Measurements from ENCODE around the gene KDM2B.

Gene KDM2B

GRCh38 chr12:121543786-121544185, 37.0 kb downstream of the KDM2B start:
- no peaks in the 10 kb centered on the region for H3K79me2 ChIP-seq (ENCODE audit: insufficient read depth, low read length)
- H3K27ac ChIP-seq (ENCODE audit: low read depth, low read length, poor library complexity, severe bottlenecking): no peak overlapping the region
- no peak overlapping the region for H3K4me3 ChIP-seq (ENCODE audit: low read depth, low read length, poor library complexity, severe bottlenecking)
- TF ChIP-seq CTCF (IDR thresholded peaks at IDR 0.05; ENCODE audit: low read length) (no peak), EZH2 (IDR thresholded peaks at IDR 0.05; ENCODE audit: borderline replicate concordance, low read length) (no peak)
- H2AFZ ChIP-seq (ENCODE audit: low read length): no peak overlapping the region
- H3K27me3 ChIP-seq (ENCODE audit: insufficient read depth, low read length): no peaks in the 10 kb centered on the region
- no peaks in the 10 kb centered on the region for H3K9me3 ChIP-seq (ENCODE audit: low read length)
- no peak overlapping the region for H3K4me2 ChIP-seq (ENCODE audit: low read length)
- H3F3A ChIP-seq (ENCODE audit: insufficient read depth, low read length): no peaks in the 10 kb centered on the region; the same call in 1 of the 2 replicates
- no peaks in the 10 kb centered on the region for H3K36me3 ChIP-seq (ENCODE audit: insufficient read depth, low read length)
- no peaks in the 10 kb centered on the region for H4K20me1 ChIP-seq (ENCODE audit: insufficient read depth, low read length)
- no peaks in the 10 kb centered on the region for H3K4me1 ChIP-seq (ENCODE audit: insufficient read depth, low read length, severe bottlenecking)
- no peak overlapping the region for H3K9ac ChIP-seq (ENCODE audit: low read length)
- no peaks in the 10 kb centered on the region for H3K9me2 ChIP-seq (ENCODE audit: low read depth, low read length)

- Histone ChIP-seq H3F3A (ENCODE audit: insufficient read depth, low read length) (no peaks in the 10 kb centered on the region; the same call in 1 of the 2 replicates), H3K27me3 (ENCODE audit: insufficient read depth, low read length) (no peaks in the 10 kb centered on the region), H3K79me2 (ENCODE audit: insufficient read depth, low read length) (no peaks in the 10 kb centered on the region), H3K9me3 (ENCODE audit: low read length) (no peaks in the 10 kb centered on the region), H3K36me3 (ENCODE audit: insufficient read depth, low read length) (no peaks in the 10 kb centered on the region), H3K4me2 (ENCODE audit: low read length) (no peak overlapping the region), H3K9ac (ENCODE audit: low read length) (no peak overlapping the region), H3K9me2 (ENCODE audit: low read depth, low read length) (no peaks in the 10 kb centered on the region), H3K4me3 (ENCODE audit: low read depth, low read length, poor library complexity, severe bottlenecking) (no peak overlapping the region), H3K27ac (ENCODE audit: low read depth, low read length, poor library complexity, severe bottlenecking) (no peak overlapping the region), H2AFZ (ENCODE audit: low read length) (no peak overlapping the region), H4K20me1 (ENCODE audit: insufficient read depth, low read length) (no peaks in the 10 kb centered on the region), H3K4me1 (ENCODE audit: insufficient read depth, low read length, severe bottlenecking) (peaks cover 30% of the 10 kb centered on the region)
- TF ChIP-seq CTCF (IDR thresholded peaks at IDR 0.05; ENCODE audit: low read length) (no peak), EZH2 (IDR thresholded peaks at IDR 0.05; ENCODE audit: borderline replicate concordance, low read length) (no peak)
Observed at GRCh38 chr12:121539908-121540307, 40.9 kb downstream of the KDM2B start.

GRCh38 chr12:121538699-121539061, 42.1 kb downstream of the KDM2B start:
- H4K20me1 ChIP-seq (ENCODE audit: insufficient read depth, low read length): no peaks in the 10 kb centered on the region
- H3K4me1 ChIP-seq (ENCODE audit: insufficient read depth, low read length, severe bottlenecking): peaks cover 39% of the 10 kb centered on the region
- no peaks in the 10 kb centered on the region for H3K9me3 ChIP-seq (ENCODE audit: low read length)
- H3K9me2 ChIP-seq (ENCODE audit: low read depth, low read length): no peaks in the 10 kb centered on the region
- H3K4me3 ChIP-seq (ENCODE audit: low read depth, low read length, poor library complexity, severe bottlenecking): no peak overlapping the region
- H3K79me2 ChIP-seq (ENCODE audit: insufficient read depth, low read length): no peaks in the 10 kb centered on the region
- peak overlapping the region; percentile 91; the same call in 1 of the 2 replicates for H3K4me2 ChIP-seq (ENCODE audit: low read length)
- no peak overlapping the region for H3K27ac ChIP-seq (ENCODE audit: low read depth, low read length, poor library complexity, severe bottlenecking)
- H3K9ac ChIP-seq (ENCODE audit: low read length): no peak overlapping the region; the same call in 1 of the 2 replicates
- no peak overlapping the region for H2AFZ ChIP-seq (ENCODE audit: low read length)
- no peak for TF ChIP-seq CTCF (IDR thresholded peaks at IDR 0.05; ENCODE audit: low read length)
- no peak for TF ChIP-seq EZH2 (IDR thresholded peaks at IDR 0.05; ENCODE audit: borderline replicate concordance, low read length)
- H3F3A ChIP-seq (ENCODE audit: insufficient read depth, low read length): no peaks in the 10 kb centered on the region; the same call in 1 of the 2 replicates
- H3K36me3 ChIP-seq (ENCODE audit: insufficient read depth, low read length): no peaks in the 10 kb centered on the region
- no peaks in the 10 kb centered on the region for H3K27me3 ChIP-seq (ENCODE audit: insufficient read depth, low read length)
